Measurements from ENCODE around the gene MAN2A2.
"Not testable (repeated sequence)": the region's sequence is repeated elsewhere in the genome, so short reads cannot be mapped to it uniquely, and the experiment has no call there.

MAN2A2 gene

DNA sequence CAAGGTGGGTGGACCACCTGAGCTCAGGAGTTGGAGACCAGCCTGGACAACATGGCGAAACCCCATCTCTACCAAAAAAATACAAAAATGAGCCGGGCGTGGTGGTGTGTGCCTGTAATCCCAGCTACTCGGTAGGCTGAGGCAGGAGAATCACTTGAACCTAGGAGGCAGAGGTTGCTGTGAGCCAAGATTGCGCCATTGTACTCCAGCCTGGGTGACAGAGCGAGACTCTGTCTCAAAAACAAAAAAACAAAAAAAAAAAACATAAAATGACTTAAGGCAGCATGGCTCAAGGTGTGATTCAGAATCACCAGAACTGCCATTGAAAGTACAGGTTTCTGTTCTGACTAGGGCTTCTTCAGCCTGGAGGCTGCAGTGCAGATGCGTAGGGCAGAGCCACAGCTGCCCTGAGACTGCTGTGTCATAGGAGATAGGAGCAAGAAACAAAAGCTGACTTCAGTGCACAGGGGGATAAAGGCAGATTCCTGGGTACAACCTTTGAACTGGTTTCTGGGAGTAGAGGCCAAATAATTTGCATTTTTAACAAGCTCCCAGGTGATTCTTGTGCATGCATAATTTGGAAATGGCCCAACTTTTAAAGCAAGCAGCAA lies 19.7 kb downstream of the MAN2A2 start:
- not testable (repeated sequence) for DNase-seq

DNA sequence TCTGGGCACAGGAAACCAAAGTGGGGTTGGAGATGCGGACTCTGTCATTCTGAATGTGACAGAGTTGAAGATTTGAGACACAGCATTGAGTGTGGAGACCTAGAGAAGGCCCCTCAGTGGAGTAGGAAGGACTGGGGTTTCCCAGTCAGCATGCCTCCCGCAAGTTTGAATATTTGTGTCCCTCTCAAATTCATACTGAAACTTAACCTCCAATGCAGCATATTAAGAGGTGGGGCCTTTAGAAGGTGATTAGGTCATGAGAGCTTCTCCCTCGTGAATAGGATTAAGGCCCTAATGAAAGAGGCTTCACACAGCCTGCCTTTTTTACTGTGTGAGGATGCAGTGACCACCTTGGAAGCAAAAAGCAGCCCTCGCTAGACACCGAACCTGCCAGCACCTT lies 21.3 kb downstream of the MAN2A2 start:
- no peak for DNase-seq

DNA sequence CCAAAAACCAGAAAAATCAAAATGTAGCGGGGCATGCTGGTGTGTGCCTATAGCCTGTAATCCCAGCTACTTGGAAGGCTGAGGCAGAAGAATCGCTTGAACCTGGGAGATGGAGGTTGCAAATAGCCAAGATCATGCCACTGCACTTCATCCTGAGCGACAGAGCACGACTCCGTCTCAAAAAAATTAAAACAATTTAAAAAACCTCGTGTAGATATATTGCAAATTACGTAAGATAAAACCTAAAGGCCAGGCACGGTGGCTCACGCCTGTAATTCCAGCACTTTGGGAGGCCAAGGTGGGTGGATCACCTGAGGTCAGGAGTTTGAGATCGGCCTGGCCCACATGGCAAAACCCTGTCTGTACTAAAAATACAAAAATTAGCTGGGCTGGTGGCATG lies 23.7 kb downstream of the MAN2A2 start:
- not testable (repeated sequence) for DNase-seq

DNA sequence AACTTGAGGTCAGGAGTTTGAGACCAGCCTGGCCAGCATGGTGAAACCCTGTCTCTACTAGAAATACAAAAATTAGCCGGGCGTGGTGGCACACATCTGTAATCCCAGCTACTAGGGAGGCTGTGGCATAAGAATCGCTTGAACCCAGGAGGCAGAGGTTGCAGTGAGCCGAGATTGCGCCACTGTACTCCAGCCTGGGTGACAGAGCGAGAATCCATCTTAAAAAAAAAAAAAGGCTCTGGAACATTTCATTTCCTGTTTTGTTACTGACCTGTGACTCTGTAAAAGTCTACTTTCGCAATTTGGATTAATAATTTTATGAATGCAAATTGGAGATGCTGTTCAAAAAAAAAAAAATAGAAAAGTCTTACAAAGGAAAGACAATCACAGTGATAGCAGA lies 25.0 kb downstream of the MAN2A2 start:
- not testable (repeated sequence) for DNase-seq

DNA sequence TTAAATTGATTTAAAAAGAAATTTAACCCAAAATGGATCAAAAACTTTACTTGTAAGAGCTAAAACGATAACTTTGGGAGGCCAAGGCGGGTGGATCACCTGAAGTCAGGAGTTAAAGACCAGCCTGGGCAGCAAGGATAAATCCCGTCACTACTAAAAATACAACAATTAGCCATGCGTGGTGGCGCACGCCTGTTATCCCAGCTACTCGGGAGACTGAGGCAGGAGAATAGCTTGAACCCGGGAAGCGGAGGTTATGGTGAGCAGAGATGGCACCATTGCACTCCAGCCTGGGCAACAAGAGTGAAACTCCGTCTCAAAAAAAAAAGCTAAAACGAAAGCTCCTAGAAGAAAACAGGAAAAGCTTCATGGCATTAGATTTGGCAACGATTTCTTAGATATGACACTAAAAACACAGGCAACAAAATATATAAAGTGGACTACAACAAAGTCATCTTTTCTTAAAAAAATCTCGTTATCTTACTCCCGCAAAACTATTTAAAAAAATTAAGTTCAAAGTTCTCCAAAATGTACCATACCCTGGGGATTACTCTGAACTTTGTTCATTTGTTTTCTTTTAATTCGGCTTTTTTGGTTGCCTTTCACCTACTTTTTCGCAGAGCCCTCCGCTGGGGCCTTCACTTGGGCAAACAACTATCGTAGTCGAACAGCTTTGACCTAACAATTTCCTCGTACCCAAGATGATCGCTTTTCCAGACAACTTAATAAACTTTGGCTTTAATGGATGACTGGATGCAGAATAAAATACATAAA lies 26.3 kb downstream of the MAN2A2 start:
- no peak for DNase-seq

DNA sequence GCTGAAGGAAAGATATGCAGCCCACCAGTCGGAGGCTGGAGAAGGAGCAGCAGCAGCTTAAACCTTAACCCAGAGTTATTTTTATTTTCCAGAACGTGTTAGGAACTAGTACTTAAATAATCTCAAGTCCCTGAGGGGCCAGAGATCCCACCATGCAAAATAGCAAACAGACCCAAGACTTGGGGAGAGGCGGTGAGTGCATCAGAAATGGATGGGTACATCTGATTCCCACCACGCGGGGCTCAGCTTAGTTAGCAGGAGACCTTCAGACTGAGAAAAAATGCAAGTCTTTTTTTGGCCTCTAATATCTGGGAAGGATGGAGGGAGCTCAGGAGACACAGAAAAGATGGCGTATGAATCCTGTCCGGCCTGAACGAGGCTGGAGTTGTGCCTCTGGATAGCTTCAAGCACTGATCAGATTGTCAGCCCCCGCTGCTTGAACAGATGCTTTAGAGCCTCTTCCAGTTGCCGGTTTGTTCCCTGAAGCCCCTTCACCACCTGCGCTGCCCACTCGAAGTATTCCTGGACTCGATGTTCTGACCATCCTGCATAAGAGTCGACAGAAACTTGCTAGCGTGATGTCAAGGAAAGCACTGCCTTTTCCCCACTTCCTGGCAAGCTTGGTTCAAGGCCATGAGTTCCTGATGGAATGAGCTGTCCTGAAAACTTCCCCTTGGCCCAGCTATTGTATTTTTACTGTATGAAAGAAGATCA lies 27.9 kb downstream of the MAN2A2 start:
- peak in 1 of 6 experiments; percentile 10 for DNase-seq

DNA sequence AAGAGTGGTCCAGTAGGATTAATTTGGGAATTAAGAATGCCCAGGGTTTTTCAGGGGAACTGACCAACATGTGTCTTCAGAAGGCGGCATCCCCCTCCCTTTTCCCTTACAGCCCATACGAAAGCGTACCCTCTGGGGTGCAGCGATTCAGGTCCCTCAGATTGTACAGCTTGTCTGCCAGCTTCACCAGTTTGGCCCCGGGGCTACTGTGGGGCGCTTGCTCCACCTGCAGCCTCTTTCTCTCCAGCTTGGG lies 28.4 kb downstream of the MAN2A2 start:
- no peak for DNase-seq

DNA sequence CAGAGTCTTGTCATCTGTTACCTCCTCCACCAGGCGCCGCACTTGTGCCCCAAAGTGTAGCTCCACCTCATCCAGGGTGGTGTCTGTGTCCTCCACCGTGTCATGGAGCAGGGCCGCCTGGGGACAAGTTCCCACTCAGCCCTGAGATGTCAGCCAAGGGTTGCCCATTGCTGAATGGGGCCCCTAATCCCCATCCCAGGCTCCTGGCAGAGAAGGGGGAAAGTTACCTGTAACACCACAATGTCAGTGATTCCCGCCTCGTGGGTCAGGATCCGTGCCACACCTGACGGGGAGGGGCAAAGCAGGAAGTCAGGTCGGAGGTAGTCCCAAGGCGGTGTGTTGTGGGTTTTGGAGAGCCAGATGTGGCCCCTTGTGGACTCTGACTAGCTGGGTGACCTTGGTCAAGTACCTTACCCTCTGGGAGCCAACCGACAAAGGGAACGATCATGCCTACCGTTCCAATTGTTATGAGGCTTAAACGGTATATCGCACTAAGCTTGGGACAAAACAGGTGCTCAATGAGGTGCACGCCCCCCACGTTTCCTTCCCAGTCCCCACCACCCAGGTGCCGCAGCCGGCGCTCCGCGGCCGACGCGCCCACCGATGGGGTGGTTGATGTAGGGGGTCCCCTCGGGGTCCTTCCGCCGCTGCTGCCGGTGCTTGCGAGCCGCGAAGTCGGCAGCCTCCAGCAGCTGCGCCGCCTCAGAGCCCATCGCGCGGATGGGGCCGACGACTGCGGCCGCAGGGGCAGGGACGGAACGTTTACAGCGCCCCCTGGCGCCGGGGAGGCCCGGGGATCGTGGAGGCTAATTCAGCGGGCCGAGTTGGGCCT lies 28.9 kb downstream of the MAN2A2 start, which contains the start of gene HDDC3:
HDDC3 (minus strand) TSS at position 722 of the 832 bp plus-strand sequence; CDS start at position 713, 9 bp downstream.
- peak; percentile 73 to 91 (median 84) for DNase-seq

DNA sequence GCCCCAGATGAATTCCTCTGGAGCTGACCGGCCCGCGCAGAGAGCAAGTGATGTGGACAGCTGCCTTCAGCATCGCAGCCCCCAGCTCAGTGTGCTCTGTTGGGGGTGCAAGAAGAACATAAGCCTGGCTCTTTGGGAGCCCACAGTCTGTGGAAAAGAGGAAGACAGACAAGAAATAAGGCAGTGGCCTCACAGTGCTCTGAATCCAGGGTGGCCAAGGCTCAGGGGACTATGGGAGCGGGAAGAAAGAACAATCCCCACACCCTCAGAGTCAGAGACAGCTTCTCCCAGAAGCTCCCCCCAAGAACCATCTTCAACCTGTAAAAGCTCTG lies 29.5 kb downstream of the MAN2A2 start:
- DNase-seq = no peak

DNA sequence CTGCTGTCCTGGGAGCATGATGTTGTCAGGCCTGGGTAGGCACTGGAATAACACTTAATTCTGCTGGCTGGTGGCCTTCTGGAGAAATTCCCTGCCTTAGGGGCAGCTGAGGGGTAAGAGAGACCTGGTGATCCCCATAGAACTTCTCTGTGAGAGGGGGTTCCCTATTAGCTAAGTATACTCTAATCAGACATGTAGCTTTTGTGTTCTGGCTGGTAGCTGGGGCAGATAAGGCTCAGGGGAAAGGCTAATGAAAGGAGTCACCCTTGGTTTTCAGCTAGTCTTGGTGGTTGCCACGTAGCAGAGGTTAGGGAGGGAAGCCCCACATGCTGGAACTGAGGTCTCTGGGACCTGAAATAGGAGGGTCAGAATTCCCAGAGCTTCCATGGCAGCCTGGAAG lies 30.2 kb downstream of the MAN2A2 start:
- DNase-seq = peak in 1 of 6 experiments; percentile 3

DNA sequence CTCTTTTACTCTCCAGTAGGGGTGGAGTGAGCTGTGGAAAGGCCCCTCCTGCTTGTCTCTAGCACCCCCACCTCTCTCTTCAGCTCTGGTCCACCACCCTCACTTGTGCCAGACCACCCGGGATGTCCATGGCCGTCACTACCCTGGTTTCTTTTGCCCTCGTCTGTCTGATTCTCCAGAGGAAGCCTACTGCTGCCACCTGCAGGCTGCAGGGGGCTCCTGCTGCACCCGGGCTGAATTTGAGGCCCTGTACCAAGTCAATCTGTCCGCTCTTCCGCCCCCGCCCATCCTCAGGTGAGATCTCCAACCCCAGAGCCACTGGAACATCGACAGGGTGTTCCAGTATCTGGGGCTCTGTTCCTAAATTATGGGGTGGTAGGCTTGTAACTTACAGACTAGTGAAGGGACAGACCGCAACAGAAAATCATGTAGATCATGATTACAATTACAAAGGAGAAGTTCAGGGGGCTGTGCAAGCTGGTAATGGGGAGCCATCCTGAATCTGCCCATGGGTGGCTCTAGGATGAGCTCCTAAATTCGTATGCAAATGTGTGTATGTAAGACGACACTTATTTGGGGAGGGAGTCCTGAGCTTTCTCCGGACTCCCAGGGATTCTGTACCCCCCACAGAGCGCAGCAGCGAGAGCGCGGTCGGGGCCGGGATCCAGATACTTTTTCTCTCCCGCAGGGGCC lies 31.3 kb downstream of the MAN2A2 start:
- DNase-seq = peak; percentile 61 to 80 (median 74)

DNA sequence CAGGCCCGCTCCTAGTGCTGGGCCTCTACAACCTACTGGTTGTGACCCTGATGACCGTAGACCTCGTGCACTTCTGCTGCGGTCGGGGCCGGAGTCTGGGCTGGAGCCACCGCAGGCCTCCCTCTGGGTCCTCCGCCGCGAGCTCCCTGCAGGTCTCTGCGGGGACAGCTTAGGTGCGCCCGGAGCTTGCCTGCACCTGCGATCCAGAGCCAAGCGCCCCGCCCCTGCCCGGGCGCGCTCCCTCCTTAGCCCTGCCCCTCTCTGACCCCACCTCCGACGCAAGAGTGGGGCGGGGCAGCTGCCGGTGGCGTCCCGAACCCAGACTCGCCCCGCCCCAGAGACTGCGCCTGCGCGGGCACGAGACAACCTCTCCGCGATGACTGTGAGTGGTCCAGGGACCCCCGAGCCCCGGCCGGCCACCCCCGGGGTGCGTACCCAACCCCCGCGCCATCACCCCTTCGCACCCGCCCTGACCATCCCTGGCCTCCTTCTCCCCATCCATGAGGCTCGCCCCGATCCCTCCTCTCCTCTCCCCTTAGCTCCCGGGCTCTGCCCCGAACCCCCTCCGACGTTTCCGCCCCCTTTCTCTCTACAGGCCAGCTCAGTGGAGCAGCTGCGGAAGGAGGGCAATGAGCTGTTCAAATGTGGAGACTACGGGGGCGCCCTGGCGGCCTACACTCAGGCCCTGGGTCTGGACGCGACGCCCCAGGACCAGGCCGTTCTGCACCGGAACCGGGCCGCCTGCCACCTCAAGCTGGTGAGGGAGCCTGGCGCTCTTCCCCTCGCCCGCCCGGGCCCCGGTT lies 32.0 kb downstream of the MAN2A2 start, which contains the start of gene UNC45A:
UNC45A (plus strand) TSS at position 337 of the 803 bp plus-strand sequence; CDS start at position 377, 40 bp downstream.
- peak; percentile 92 to 97 (median 93) for DNase-seq

DNA sequence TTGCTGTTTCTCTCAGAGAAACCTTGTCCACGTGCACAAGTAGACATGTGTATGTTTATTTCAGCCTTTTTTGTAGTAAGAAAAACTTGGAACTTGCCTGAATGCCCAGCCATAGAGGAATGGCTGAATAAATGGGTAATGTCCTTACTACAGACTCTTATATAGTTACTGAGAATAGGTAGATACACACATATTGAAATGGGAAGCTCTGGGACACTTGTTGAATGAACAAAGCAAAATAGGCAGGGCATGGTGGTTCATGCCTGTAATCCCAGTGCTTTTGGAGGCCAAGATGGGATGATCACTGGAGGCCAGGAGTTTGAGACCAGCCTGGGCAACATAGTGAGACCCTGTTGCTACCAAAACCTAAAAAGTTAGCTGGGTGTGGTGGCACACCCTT lies 33.7 kb downstream of the MAN2A2 start:
- no peak for DNase-seq

DNA sequence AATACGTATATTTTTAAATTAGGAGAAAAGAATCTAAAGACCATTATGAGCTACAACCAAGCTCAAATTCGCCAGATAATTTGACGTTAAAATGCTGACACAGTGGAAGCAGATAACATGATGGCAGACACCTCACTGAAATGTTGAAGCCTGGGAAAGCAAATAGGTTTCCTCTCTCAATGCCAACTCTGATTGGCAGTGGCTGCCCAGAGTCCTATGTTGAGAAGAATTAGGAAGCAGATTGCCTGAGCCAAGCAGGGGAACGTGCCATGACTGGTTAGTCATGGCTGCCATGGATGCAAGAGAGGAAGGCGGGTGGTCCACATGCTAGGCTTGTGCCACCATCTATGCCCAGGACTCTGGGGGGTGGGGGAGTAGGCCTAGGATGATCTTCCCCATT lies 35.2 kb downstream of the MAN2A2 start:
- DNase-seq = no peak

DNA sequence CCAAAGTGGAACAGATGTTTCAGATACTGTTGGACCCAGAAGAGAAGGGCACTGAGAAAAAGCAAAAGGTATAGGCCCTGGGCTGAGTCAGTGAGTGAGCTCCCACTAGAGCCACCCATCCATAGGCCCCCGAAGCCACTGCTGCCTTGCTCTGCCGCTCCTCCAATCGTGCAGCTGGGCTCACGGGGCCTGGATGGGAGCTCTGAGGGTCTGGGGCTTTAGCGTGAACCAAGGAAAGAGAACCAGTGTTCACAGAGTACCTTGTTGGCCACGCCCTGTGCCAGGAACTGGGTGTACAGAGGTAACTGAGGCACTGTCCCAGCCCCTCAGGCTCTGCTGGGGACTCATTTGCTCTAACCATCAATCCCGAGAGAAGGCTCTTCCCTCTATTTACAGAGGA lies 36.7 kb downstream of the MAN2A2 start:
- DNase-seq = no peak

DNA sequence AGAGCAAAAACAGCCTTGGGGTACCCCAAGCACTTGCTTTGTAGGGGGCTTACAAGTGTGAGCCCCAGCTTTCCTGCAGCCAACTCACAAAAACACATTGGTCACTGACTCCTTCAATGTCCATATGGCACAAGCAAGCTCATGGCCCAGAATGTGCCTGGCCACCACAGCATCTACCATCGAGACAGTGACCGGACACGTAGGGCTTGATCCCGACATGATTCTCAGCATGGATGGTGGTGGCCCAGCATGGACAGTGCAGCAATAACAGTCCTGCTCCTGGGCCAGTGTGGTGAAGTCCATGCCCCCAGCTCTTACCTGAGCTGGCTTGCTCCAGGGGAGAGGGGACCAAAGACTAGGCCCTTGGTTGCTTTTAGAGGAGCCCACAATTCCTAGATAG lies 37.9 kb downstream of the MAN2A2 start:
- no peak for DNase-seq

DNA sequence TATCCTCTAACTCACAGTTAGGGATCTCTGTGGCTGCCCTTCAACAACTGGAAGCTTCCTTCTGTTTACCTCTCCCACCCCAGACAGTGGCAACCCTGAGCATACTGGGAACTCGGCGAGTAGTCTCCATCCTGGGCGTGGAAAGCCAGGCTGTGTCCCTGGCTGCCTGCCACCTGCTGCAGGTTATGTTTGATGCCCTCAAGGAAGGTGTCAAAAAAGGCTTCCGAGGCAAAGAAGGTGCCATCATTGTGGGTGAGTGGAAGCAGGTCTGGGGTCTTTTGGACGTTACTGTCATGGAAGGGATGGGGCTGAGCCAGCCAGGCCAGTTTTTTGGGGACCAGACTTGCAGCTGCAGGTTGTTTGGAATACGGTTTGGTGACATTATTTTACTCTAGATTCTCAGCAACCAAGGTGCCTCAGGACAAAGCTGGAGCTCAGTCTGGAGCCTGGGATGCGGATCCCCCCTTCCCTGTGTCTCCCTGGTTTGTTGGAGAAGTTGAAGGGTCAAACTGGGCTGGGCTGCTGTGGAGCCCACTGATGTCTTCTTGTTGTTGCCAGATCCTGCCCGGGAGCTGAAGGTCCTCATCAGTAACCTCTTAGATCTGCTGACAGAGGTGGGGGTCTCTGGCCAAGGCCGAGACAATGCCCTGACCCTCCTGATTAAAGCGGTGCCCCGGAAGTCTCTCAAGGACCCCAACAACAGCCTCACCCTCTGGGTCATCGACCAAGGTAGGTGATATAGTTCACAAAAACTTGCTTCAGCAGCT lies 39.4 kb downstream of the MAN2A2 start:
- no peak for DNase-seq

DNA sequence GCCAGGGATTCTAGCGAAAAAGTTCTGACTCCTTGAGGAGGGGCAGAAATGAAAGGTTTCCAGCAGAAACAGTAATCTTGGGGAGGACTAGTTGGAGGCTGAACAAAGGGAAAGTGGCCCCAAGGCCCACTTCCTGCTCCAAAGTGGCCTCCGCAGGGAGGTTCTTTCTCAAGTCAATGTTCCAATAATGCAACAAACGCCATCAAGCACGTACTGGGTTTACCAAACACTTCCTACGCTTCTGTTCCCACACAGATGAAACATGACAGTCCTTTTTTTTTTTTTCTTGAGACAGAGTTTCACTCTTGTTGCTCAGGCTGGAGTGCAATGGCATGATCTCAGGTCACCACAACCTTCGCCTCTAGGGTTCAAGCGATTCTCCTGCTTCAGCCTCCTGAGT lies 42.0 kb downstream of the MAN2A2 start:
- no peak for DNase-seq

DNA sequence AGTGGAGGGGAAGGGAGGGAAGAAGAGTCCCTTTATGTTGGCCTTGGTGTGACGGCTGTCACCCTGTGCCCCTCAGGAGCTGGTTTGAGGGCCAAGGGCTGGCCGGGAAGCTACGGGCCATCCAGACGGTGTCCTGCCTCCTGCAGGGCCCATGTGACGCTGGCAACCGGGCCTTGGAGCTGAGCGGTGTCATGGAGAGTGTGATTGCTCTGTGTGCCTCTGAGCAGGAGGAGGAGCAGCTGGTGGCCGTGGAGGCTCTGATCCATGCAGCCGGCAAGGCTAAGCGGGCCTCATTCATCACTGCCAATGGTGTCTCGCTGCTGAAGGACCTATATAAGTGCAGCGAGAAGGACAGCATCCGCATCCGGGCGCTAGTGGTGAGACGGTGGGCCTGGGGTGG lies 43.4 kb downstream of the MAN2A2 start:
- no peak for DNase-seq

DNA sequence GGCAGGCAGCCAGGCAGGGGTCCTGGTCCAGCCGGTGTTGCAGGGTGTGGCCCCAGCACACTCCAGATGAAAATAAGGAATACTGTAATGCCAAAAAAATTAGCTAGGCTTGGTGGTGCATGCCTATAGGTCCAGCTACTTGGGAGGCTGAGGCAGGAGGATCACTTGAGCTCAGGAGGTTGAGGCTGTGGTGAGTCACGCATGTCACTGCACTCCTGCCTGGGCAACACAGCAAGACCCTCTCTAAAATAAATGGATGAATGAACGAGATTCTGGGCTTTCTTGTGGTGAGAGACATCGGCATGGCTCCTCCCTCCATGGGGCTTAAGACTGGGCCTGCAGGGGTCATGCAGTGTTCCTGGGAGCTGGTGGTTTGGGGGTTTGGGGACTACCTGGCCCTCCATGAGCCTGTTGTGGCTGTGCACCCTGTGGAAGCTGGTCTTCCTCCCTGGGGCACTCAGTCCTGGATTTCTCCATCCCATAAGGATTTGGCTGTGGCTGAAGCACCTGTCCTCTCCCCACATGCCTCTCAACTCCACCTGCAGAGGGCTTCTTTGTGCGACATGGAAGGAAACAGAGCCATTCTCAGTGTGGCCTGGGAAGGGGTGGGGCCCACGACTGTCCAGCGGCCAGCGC lies 44.0 kb downstream of the MAN2A2 start:
- no peak for DNase-seq

Data from stimulated activated naive CD4-positive, alpha-beta T cell (primary cell).